Stimulated activated CD8-positive, alpha-beta memory T cell treated with anti-CD3 and anti-CD28 coated beads, Interleukin-7, amount 100 ng/mL, for 24 hours (primary cell): Measurements from ENCODE around the gene KAT14.
"Not testable (repeated sequence)": the region's sequence is repeated elsewhere in the genome, so short reads cannot be mapped to it uniquely, and the experiment has no call there.

ENCODE experiments used
- DNase-seq: peaks from one replicate; pipeline ENCODE4 v3.0.0-alpha.2; 2020; ENCODE audit warnings: low read depth

Gene KAT14

GRCh38 chr20:18137412-18138265 lies at the start of gene KAT14, which contains the start of gene PET117:
Gene KAT14 (plus strand): TSS chr20:18137863. CDS start chr20:18142661, 4,798 bp downstream.
Gene PET117 (plus strand): TSS chr20:18137863. CDS start chr20:18137956, 93 bp downstream.
- DNase-seq: peak; percentile 82

GRCh38 chr20:18088298-18088697 lies 49.4 kb upstream of the KAT14 start:
- not testable (repeated sequence) for DNase-seq

GRCh38 chr20:18088841-18089240 lies 48.8 kb upstream of the KAT14 start:
- DNase-seq: not testable (repeated sequence)

- DNase-seq: no peak
Measured at GRCh38 chr20:18090044-18090443, 47.6 kb upstream of the KAT14 start.

- DNase-seq: no peak
Measured at GRCh38 chr20:18090477-18090876, 47.2 kb upstream of the KAT14 start.

GRCh38 chr20:18091623-18092022 lies 46.0 kb upstream of the KAT14 start:
- no peak for DNase-seq

GRCh38 chr20:18092890-18093289 lies 44.8 kb upstream of the KAT14 start:
- no peak for DNase-seq

GRCh38 chr20:18093388-18093787 lies 44.3 kb upstream of the KAT14 start:
- no peak for DNase-seq

GRCh38 chr20:18094191-18094590 lies 43.5 kb upstream of the KAT14 start:
- no peak for DNase-seq

GRCh38 chr20:18100569-18100968 lies 37.1 kb upstream of the KAT14 start:
- not testable (repeated sequence) for DNase-seq

- no peak for DNase-seq
Measured at GRCh38 chr20:18101125-18101810, 36.4 kb upstream of the KAT14 start.

GRCh38 chr20:18103497-18103896 lies 34.2 kb upstream of the KAT14 start:
- DNase-seq: no peak

GRCh38 chr20:18108326-18108725 lies 29.3 kb upstream of the KAT14 start:
- no peak for DNase-seq

- not testable (repeated sequence) for DNase-seq
Measured at GRCh38 chr20:18128574-18128973, 9.1 kb upstream of the KAT14 start.

- DNase-seq: no peak
Measured at GRCh38 chr20:18132663-18133062, 5.0 kb upstream of the KAT14 start.

- DNase-seq: no peak
Measured at GRCh38 chr20:18133962-18134361, 3.7 kb upstream of the KAT14 start.

GRCh38 chr20:18138266-18138582 lies 561 bp downstream of the KAT14 start:
- no peak for DNase-seq

GRCh38 chr20:18138639-18139583 lies 1.2 kb downstream of the KAT14 start:
- DNase-seq: no peak

- DNase-seq: no peak
Measured at GRCh38 chr20:18139832-18140231, 2.2 kb downstream of the KAT14 start.

GRCh38 chr20:18144541-18145099 lies 7.0 kb downstream of the KAT14 start:
- DNase-seq: no peak

- no peak for DNase-seq
Measured at GRCh38 chr20:18154342-18154741, 16.7 kb downstream of the KAT14 start.

GRCh38 chr20:18156045-18156444 lies 18.4 kb downstream of the KAT14 start:
- DNase-seq: no peak
